NCI-H187 (cell line): ENCODE measurements around the gene PSMF1.
"Not testable (repeated sequence)": the region's sequence is repeated elsewhere in the genome, so short reads cannot be mapped to it uniquely, and the experiment has no call there.

Source experiments
- DNase-seq, 2 experiments: peaks; one replicate each; lab custom pipeline; 2025; lab: John Stamatoyannopoulos, UW

Gene PSMF1

DNA sequence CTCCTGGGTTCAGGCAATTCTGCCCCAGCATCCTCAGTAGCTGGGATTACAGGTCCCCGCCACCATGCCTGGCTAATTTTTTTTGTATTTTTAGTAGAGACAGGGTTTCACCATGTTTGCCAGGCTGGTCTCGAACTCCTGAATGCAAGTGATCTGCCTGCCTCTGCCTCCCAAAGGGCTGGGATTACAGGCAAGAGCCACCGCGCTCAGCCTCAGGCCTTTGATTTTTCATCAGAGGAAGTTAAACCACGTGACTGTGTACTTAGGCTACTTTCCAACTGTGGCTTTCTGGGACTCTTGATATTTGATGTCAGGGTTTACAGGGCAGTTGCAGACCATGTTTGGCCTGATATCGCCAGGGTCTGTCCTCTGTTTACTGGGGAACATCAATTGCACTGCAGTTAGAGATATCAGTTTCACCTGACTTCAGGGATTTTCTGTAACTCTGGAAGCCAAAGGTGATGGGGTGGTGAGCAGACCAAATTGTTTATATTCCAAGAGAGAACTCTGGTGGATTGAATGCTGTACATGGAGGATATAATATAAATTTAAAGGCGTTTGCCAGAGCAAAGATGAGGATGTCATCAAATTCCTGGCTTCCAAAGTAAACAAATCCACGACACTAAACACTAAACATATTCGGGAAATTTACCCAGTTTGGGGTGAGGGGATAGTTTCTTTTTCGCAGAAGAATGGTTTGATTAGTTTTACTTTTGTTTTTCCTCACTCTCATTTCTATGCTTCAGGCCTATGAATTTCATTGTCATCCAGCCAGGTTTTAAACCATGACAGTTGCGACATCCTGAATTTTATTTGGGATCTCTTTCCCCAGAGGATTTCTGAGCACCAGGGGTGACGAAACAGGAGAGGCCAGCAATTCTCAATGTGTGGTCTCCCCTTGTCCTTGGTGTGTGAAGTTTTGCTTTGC, 4.2 kb downstream of the PSMF1 start:
- no peak for DNase-seq

DNA sequence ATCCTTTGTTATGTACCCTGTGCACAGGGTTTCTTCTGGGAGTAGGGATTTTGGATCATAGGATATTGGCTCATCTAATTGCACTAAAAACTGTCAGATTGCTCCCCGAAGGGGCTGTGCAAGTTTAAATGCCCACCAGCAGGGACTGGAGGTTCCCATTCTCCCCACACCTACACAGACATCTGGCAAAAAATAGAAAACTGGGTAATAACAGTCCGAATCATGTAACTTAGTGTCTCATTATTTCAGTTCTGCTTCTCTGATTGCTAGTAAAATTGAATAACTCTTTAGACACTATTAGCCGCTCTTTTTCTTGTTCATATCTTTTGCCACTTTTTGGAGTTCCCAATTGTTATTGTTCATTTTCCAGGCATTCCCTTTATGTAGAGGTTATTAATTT, 5.3 kb downstream of the PSMF1 start:
- no peak for DNase-seq

DNA sequence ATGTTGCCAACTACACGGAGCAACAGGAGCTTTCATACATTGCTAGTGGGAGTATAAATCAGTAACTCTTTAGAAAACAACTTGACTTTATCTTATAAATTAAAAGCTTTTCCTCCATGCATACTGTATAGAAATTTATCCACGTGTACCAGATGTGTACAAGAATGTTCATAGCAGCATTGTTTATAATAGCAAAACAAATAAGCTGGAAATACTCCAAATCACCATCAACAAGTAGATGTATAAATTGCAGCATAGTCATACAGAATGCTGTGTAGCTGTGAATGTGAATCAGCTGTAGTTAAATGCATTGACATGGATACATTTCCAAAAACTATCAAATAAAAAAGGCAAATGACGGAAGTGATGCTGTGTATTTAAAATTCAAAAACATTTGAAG, 6.0 kb downstream of the PSMF1 start:
- DNase-seq: no peak

DNA sequence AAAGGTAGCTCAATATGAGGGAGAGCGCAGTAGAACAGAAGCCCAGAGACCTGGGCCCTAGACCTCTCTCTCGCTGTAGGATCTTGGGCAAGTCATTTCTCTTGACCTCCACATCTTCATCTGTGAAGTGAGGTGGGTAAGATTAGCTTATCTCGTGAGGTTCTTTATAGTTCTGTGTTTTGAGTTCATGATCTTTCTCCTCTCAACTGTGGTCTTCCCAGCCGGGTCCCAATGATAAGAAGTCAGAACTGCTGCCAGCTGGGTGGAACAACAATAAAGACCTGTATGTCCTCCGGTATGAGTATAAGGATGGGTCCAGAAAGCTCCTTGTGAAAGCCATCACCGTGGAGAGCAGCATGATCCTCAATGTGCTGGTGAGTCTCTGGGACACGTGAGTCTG, 6.9 kb downstream of the PSMF1 start:
- no peak for DNase-seq

DNA sequence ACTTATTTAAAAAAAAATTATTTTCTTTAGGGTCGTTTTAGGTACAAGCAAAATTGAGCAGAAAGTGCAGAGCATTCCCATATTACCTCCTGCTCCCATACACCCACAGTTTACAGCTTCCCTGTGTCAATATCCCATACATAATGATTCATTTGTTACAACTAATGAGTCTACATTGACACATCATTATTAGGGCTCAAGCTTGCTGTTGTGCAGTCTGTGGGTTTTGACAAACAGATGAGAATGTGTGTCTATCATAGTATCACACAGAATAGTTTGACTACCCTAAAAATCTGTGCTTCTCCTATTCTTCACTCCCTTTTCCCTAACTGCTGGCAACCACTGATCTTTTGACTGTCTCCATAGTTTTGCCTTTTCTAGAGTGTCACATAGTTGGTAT, 9.4 kb downstream of the PSMF1 start:
- DNase-seq: no peak

DNA sequence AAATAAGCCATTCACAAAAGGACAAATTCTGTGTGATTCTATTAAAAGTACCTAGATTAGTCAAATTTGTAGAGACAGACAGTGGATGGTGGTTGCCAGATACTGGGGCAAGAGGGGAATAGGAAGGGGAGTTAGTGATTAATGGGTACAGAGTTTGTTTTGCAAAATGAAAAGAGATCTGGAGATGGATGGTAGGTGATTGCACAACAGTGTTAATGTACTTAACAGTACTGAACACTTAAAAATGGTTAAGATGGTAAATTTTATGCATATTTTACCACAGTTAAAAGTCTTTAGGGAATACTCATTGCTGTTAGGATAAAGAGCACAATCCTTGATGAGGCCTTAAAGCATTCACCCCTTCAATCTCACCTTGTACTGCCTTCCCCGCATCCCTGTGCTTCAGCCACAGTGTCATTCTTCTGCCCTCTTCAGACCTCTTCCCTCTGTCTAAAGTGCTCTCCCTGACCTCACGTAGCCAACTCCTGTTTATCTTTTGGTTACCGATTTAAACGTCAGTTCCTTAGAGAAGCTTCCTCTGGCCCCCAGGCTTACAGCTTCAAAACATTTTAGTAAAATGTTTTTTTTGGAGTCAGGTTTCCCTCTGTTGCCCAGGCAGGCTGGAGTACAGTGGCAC, 11.8 kb downstream of the PSMF1 start:
- DNase-seq: no peak

DNA sequence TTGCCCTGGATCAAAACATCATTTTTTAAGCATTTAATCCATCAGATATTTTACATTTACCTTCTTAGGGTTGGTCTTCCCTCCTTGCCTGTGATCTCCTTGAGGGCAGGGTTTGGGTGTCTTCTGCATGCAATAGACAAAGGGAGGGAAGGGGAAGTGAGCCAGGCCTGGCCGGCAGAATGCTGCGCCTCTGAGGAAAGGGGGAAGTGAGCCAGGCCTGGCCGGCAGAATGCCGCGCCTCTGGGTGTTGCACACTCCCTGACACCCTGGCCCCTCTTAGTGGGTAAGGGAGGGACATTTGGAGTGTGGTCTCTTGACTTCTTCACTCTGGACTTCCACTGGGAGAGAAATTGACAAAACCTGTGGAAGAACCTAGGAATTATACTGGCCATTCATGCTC, 12.4 kb downstream of the PSMF1 start:
- DNase-seq: no peak

DNA sequence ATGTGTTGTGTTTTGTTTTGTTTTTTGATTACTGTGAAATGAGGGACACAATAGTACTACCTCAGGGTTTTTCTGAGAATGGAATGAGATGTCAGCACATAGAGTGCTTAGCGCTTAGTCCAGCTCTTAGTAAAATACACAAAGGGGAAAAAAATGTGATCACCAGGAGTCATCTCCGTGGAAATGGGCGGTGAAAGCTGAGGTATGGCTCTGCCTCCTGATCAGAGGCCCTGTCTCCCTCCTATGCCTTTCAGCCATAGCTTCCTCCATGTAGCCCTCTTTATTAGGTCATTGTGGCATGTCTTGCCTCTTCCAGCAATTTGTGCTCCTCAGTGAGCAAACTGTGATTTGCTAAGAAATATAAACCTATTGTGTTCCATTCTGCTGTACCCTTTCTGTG, 13.0 kb downstream of the PSMF1 start:
- no peak for DNase-seq

DNA sequence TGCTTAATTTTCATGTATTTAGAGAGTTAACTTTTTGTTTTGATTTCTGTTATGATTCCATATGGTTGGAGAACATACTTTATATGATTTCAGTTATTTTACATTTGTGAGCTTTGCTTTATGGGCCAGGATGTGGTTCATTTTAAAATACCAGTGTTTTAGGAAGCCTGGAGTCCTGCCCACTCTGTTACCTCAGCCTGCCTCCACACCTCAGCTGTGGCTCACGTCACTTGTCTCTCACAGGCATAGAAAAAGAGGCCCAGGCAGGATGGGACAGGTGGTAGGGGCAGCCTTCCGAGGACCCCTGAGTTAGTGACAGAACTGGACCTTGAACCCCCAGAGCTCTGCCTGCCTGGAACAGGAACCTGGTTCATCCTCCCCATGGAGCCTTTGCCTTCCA, 16.0 kb downstream of the PSMF1 start:
- no peak for DNase-seq

DNA sequence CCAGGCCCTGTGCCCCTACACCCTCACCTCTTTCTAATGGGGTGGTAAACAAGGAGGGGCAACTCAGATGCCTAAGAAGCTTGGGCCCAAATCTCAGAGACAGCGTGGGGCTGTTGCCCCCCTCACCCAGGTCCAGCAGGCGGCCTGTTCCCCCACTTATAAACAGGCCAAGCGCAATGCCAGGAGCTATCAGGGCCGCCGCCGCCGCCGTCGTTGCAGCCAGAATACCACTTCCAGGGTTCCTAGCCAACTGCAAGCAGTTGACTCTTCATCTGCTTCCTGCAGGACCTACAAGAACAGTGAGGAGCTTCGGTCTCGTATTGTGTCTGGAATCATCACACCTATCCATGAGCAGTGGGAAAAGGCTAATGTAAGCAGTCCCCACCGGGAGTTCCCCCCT, 16.4 kb downstream of the PSMF1 start:
- no peak for DNase-seq

DNA sequence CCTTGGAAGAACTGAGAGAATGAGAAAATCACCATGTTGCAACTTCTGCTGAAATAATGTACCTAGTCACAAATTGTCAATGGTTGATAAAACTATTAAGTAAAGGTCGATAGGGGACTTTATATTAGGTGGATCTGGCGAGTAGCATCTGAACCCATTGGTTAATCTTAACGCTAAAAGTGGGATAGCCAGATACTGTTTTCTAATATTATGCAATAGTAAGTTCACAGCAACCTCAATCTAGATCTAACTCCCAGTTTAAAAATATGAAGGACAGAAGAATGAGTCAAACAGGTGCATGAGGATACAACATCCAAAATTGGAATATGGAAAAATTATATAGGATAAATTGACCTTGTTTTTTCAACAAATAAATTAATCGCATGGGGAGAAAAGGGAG, 18.8 kb downstream of the PSMF1 start:
- DNase-seq: no peak

DNA sequence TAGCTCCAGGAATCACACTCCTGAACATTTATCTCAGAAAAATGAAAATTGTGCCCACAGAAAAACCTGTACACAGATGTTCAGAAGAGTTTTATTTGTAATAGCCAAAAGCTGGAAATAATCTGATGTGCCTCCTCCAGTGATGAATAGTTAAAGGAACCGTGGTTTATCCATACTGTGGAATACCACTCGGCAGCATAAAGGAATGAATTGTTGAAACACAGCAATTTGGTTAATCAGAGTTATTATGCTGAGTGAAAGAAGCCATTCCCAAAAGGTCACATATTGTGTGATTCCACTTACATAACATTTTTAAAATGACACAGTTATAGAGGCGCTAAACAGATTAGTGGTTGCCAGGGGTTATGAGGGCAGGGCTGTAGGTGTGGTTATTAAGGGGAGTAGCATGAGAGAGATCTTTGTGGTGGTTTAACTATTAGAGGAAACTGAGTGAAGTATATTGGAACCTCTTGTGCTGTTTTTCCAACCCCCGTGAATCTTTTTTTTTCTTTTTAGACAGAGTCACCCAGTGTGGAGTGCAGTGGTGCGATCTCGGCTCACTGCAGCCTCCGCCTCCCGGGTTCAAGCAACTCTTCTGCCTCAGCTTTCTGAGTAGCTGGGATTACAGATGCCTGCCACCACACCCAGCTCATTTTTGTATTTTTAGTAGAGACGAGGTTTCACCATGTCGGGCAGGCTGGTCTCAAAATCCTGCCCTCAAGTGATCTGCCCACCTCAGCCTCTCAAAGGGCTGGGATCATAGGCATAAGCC, 26.2 kb downstream of the PSMF1 start:
- no peak for DNase-seq

DNA sequence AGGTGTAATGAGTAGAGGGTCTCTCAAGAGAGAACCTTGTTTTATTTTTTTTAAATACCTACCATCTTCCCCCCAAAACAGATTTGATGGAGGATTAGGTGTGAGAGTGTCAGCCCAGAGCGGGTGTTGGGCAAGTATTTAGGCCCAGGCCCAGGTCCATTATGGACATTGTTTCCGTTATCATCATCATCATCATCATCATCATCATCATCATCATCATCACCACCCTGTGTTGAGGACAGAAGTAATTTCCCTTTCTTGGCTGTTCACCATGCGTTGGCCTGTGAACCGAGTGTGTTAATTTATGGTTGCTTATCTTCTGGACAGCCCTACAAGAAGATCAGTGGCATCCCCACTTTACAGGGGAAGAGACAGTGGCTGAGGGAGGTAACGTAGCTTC, 28.6 kb downstream of the PSMF1 start:
- no peak for DNase-seq

DNA sequence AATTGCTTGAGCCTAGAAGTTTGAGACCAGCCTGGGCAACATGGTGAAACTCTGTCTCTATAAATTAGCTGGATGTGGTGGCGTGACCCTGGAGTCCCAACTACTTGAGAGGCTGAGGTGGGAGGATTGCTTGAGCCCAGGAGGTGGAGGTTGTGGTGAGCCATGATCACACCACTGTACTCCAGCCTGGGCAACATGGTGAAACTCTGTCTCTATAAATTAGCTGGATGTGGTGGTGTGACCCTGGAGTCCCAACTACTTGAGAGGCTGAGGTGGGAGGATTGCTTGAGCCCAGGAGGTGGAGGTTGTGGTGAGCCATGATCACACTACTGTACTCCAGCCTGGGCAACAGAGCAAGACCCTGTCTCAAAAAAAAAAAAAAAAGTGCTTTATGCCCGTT, 31.4 kb downstream of the PSMF1 start:
- DNase-seq: not testable (repeated sequence)

DNA sequence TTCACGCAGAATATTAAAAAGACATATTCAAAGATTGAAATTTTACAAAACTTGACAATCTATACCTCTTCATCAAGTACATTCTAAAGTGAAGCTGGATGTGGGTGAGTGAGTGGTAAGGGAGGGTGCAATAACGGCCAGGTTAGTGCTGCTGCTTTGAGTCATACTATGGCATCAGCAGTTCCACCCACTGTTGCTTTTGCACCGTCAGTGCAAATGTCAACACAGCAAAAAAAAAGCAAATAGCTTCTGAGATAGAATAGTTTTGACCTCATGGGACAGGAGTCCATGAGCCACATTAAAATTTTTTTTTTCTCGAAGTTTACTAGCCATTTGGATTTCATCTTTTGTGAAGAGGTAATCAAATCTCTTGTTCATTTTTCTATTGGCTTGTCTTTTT, 31.8 kb downstream of the PSMF1 start:
- no peak for DNase-seq

DNA sequence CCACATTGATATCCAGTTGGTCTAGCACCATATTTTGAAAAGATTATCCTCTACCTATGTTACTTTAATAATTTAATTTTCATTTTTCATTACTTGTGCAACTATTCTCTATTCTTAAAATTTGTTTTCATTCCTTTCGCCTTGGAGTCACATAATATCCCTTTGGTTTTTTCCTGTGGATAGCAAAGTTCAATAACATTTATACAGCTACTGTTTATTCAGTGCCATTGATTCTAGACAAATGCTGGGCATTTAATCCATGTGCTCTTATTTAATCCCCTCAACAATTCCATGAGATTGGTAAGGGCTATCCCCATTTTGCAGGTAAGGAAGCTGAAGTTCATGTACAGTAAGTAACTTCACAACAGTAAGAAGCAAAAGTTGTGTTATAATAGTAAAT, 32.6 kb downstream of the PSMF1 start:
- DNase-seq: no peak

DNA sequence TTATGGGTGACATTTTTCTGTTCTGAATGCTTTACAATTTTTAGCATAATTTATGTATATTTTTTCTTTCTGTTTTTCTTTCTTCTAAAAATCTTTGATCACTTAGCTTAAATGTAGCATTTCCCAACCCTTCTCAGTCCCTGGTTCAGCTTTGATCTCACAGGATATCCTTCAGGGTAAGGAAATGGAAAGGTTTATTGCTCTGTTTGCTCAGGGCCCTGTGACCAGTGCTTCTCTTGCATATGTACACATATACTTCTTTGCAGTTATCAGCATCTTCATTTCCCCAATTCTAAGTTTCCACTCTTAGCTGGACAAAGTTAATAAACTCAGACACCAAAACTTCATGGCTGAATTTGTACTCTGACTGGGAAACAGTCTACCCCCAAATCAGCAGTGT, 35.8 kb downstream of the PSMF1 start:
- no peak for DNase-seq

DNA sequence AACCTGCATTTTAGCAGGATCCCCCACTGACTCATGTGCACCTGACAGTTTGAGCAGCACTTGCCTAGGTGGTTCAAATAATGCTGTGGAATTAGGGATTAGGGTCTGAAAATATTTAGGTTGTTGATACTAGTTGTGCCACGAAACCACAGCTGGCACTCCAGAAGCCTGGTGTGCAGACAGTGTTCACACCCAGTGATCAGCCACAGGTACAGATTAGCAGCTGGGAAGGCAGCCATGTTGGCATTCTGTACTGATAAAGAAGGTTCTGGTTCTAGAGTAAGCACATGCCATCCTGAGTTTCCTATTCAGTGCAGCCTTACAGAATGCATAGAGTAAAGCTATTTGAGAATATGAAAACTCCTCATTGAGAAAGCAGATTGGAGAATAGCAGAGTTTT, 36.3 kb downstream of the PSMF1 start:
- DNase-seq: no peak

DNA sequence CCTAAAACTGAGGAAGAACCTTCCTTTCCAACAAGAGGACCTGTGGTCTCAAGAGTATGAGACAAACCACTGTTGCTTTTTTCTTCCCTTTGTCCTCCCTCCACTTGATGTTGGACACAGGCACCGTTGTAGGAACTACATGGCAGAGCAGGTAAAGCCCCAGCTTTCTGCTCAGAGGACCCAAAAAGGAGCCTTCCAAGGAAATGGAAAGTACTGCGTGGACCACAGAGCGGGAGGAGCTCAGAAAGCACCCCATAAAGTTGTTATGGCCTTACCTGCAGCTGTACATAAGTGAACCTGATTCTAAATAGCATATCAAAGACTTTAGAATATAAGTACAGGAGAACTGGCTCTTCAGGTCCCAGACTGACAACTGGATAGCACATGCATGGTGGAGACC, 36.9 kb downstream of the PSMF1 start:
- no peak for DNase-seq

DNA sequence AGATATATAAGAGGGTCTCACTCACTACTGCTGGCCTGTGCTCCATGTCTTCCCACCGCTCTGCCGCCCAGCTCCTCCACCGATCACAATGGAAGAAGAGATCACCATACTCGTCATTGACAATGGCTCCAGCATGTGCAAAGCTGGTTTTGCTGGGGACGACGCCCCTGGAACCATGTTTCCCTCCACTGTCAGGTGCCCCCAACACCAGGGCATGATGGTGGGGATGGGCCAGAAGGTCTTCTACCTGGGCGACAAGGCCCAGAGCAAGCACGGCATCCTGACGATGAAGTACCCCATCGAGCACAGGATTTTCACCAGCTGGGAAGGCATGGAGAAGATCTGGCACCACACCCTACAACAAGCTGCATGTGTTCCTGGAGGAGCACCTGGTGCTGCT, 42.1 kb downstream of the PSMF1 start:
- DNase-seq: no peak

DNA sequence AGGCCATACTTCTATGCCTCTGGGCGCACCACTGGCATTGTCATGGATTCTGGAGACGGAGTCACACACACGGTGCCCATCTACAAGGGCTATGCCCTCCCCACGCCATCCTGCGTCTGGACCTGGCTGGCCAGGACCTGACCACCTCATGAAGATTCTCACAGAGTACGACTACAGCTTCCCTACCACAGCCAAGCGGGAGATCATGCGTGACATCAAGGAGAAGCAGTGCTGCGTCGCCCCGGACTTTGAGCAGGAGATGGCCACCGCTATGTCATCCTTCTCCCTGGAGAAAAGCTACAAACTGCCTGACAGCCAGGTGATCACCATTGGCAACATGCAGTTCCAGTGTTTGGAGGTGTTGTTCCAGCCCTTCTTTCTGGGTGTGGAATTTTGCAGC, 42.6 kb downstream of the PSMF1 start:
- DNase-seq: no peak

DNA sequence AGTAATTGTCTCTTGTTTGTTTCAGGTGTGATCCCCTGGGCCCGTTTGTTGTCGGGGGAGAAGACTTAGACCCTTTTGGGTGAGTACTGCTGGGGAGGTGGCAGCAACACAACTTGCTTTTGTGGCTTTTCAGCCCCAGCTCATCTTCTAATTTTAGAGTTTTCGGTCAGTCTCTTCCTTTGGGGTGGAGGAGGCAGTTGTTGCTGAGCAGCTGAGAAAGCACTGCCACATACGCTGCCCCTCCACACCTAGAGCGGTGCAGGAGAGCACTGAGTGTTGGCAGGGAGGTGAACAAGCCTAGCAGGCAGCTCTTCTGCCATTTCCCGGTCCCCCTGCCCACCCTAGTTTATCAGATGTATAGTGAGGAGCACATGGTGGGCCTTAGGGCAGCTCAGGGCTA, 44.7 kb downstream of the PSMF1 start:
- DNase-seq: no peak

DNA sequence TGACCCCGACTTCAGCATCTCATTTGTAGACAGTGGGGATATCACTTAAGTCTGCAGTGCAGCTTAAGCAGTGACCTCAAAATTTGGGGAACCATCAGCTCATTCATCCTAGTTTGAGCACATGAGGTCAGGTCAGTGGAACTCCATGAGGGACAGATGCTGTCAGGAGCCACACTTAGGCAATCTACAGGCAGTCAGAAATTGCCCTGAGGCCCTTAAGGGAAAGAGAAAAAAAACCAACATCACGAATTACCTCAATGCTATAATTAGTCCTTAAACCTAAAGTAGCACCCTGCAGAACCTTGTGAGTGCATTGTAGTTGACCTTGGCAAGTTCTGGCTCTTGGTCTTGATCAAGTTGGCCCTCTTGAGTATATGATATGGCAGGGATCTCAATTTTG, 45.3 kb downstream of the PSMF1 start:
- no peak for DNase-seq
